Stimulated activated CD4-positive, alpha-beta T cell treated with anti-CD3 and anti-CD28 coated beads, Interleukin-1b, Interleukin-23, amount 100 ng/mL, for 1 hour (primary cell): Measurements from ENCODE around the gene ADAM17.
"Not testable (repeated sequence)": the region's sequence is repeated elsewhere in the genome, so short reads cannot be mapped to it uniquely, and the experiment has no call there.

ENCODE experiments used
- DNase-seq, 2 donors: peaks; one replicate each; pipeline ENCODE4 v3.0.0-alpha.2; 2020; ENCODE audit warnings: low read depth in 2 of 2

ADAM17 gene

DNA sequence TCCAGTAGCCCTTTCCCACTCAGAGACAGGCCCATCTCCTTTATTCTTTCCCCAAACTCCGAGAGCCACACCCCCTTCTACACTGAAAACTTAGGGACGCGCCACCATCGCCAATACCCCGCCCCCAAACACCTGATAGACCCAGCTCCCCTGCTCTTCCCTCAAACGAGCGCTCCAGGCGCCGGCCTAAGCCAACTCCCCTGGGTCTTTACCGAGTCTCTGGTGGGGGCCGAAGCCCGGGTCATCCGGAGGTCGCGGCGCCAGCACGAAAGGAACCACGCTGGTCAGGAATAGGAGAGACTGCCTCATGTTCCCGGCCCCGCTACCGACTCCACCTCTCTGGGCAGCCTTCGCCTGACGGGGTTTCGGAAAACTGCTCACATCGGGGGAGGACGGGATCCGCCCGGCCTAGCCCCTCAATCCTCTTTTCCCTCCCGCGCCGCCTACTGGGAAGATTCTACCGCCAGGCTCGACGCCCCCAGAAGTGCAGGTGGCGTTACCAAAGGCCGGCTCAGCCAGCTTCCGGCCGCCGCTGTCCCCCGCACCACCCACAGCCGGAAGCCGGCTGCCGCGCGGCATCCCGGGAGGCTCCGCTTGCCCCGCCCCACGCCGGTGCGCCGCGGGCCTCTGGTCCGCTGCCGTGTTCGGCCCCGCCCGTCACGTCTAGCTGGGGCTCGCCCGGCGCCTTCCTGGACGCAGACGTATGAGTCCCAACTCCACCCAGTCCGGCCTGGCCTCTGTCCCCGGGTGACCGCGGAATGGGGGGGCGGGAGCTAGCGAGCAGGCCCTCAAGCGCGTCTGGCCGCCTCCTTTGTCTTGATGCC is at the start of gene ADAM17:
ADAM17 (minus strand) TSS at position 534 of the 824 bp plus-strand sequence; CDS start at position 309, 225 bp downstream.
- DNase-seq: peak; percentile 52 to 64

DNA sequence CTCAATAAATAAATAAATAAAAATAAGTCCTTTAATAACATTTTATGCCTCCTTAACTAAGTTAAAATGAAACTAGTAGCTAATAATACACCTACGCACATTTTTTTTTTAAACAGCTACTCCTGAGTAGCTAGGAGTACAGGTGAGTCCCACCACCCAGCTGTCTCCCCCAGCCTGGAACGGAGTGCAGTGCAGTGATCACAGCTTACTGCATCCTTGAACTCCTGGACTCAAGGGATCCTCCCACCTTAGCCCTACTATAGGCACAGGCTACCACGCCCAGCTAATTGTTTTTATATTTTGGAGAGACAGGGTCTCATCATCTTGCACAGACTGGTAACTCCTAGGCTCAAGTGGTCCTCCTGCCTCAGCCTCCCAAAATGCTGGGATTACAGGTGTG is 46.8 kb upstream of the ADAM17 start:
- DNase-seq: no peak

DNA sequence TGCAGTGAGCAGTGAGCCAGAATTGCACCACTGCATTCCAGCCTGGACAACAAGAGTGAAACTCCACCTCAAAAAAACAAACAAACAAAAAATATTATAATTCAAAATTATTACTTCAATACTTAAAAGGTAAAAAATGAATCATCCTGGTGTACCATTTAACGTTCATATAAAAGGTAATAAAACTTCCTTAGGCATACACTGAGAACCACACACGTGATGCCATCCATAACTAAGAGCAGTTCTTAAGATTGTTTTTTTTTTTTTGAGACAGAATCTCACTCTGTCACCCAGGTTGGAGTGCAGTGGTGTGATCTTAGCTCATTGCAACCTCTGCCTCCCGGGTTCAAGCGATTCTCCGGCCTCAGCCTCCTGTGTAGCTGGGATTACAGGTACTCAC is 45.8 kb upstream of the ADAM17 start:
- DNase-seq: no peak

DNA sequence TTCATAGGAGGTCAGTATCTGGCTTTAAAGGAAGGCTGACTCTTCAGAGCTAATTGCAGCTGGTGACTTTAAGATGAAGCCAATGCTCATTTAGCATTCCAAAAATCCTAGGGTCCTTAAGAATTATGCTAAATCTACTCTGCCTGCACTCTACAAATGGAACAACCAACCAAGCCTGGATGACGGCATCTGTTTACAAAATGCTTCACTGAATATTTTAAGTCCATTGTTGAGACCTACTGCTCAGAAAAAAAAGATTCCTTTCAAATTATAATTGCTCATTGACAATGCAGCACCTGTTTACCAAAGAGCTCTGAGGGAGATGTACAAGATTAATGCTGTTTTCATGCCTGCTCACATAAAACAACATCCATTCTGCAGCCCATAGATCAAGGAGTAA is 43.8 kb upstream of the ADAM17 start:
- no peak for DNase-seq

DNA sequence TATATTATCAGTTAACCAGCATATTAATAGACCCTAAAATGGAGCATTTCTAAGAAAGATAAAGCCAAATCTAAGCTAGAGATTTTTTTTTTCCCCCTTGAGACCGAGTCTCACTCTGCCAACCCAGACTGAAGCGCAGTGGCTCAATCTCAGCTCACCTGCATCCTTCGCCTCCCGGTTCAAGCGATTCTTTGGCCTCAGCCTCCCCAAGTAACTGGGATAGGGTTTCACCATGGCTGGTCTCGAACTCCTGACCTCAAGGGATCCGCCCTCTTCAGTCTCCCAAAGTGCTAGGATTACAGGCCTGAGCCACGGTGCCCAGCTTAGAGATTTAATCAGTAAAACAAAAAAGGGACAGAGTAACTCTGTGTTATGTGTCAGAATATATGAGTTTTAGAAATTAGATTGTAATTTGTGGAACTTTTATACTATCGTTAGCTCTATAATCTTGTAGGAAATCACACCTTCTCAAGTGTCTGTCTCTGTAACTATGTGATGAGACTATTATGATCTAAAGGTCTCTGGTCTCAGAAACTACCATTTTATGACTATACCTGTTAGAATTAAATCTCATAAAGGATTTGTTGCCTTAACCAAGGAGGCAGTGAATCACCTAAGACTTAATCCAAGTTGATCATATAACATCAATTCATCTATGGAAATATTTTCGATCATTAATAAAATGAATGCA is 41.1 kb upstream of the ADAM17 start:
- no peak for DNase-seq

DNA sequence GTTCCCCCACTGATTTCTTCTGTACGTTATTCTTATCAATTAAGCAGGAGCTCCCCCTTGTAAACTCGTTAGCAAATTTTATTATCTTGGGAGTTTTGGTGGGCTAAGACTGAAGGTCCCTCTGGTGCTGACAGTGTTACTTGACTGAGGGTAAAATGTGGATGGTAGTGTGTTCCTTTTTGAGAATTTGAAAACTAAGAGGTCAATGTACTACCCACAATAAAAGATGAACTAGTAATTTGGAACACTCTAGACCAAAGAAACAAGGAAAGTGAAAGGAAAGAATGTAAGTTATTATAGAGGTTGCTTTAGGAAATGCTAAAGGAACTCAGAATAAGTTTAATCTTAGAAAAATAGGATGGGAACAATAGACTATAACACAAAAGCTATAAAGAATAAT is 40.1 kb upstream of the ADAM17 start:
- DNase-seq: no peak

DNA sequence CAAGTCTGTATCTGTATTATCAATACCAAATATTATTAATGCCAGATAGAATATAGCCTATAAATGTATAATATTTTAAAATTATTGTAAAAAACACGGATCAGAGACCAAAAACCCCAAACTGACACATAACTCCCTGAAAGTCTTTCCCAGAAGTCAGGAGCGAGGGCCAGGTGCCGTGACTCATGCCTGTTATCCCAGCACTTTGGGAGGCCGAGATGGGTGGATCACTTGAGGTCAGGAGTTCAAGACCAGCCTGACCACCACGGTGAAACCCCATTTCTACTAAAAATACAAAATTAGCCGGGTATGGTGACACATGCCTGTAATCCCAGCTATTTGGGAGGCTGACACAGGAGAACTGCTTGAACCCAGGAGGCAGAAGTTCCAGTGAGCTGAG is 39.6 kb upstream of the ADAM17 start:
- not testable (repeated sequence) for DNase-seq

DNA sequence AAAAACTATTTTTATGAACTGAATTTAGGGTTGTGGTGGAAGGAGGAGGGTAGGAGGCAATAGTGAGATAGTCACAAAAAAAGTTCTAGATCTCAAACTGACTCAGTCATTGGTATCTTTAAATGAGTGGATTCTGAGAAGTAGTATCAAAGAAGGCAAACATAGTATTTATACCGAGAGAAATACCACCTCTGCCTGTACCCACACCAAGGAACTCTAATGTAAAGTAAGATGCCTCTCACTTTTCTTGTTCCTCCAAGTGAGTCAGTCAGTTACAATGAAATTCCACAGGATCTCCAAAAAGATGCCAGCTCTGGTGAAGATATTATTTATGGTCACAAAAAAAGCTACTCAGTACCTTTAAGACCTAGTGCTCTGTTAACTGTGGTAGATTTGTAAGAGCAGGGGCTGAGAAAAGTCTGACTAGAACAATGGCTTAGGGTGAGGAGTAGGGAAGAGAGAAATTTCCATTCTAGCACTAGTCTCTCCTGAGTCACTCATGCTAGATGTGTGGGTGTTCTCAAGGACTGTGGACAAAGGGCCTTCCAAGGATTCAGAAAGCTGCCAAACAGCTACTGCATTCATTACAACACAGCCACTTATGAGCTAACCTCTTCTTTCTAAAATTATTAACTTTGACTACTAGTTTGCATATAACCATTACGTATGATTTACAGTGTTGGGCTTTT is 38.9 kb upstream of the ADAM17 start:
- DNase-seq: no peak

DNA sequence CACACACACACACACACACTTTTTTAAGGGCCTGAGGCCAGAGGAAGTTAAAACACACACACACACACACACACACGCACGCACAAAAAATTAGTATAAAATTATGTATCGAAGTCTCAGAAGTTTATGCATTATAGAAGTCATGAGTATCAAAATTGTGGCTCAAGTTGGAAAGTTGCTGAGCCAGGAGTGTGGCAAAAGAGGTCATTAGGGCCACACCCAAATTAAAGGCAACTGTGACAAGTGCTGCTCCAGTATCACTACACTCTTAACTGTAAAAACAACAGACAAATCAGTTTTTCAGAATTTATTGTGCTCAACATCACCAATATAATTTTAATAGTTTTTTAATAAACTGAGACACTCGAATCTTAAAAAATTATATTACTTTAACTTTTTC is 38.3 kb upstream of the ADAM17 start:
- DNase-seq: no peak

DNA sequence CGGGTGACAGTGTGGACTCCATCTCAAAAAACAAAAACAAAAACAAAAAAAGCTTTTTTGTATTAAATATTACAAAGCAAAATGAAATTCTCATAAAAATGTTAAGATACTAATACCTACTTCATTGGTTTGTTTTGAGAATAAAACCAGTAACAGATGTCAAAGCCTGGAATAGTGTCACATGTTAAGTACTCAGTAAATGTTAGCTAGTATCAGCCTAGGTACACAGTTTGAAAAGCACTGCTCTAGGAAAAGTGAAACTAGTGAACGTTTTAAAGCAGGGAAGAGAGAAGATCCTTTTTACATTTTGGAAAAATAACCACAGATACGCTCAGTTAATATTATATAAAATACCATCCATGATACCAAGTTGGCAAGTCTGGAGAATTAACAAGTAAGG is 37.1 kb upstream of the ADAM17 start:
- DNase-seq: no peak

DNA sequence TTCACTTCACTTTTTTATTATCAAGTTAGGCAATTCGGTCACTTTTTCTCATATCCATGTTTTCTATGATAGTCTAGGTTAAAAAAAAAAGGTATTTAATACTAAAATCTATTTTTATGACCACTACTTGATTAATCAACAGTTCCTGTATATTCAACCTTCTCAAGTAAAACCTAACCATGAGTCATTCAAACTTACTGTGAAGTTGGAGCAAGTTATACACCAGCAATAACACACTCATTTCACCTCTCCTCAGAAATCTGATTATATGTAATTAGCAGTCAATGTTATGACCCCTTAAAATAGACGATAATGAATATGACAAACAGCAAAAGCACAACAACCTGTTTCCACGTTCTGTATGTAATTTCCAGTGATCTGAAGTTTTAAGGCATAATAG is 35.0 kb upstream of the ADAM17 start:
- no peak for DNase-seq

DNA sequence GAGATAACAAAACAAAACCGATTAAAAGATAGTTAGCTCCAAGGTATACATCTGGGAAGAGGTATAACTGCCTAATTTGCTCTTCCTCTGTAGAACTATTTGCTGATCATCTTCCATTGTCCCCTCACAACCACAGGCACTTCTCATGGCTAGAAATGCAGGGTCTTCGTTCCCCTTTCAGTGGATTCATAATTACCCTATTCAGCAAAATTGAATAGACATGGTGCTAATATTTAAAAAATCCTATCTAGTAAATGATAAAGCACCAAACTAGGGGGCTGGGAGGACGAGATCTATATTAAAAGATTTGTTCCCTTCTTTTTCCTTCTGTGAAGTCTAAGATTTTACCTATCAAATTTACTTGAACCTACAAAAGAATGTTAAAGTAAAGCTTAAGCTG is 30.8 kb upstream of the ADAM17 start:
- DNase-seq: no peak

DNA sequence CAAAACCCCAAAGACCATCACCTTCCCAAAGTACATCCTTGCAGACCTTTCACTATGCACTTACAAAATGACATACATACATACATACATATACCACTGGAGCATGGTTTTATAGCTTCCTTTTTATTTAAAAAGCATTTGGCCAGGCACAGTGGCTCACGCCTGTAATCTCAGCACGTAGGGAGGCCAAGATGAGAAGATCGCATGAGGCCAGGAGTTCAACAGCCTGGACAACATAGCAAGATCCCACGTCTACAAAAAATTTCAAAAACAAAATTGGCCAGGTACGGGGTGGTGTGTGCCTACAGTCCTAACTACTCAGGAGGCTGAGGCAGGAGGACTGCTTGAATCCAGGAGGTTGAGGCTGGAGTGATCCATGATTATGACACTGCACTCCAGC is 29.9 kb upstream of the ADAM17 start:
- DNase-seq: no peak

DNA sequence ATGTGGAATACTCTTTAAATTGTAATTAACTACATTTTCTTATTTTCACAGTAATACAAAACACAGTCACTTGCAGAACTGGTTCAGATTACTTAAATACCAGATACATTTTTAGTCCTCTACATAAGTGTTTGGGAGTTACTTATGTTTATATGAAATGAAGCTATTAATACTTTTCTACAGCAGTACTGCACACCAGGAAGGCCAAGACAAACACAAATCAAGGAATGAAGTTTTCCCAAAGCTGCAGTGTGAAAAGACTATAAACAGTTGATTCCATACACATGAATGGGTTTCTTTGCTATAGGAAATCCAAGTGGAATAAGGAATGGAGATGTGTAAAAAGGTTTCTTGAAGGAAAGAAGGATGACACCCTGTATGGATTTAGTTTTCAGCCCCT is 29.3 kb upstream of the ADAM17 start:
- DNase-seq: not testable (repeated sequence)

DNA sequence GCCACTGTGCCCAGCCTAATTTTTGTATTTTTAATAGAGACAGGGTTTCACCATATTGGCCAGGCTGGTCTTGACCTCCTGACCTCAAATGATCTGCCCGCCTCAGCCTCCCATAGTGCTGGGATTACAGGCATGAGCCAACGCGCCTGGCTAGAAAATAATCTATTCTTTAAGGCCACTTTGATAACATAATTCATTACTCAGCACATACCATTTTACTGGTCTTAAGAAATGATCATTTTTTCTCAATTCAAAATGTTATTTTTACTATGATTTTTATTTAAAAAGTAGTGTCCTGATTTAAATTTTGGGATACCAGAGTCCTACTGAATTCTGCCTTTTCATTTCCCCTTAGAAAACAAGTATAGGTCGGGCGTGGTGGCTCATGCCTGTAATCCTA is 27.0 kb upstream of the ADAM17 start:
- DNase-seq: no peak

DNA sequence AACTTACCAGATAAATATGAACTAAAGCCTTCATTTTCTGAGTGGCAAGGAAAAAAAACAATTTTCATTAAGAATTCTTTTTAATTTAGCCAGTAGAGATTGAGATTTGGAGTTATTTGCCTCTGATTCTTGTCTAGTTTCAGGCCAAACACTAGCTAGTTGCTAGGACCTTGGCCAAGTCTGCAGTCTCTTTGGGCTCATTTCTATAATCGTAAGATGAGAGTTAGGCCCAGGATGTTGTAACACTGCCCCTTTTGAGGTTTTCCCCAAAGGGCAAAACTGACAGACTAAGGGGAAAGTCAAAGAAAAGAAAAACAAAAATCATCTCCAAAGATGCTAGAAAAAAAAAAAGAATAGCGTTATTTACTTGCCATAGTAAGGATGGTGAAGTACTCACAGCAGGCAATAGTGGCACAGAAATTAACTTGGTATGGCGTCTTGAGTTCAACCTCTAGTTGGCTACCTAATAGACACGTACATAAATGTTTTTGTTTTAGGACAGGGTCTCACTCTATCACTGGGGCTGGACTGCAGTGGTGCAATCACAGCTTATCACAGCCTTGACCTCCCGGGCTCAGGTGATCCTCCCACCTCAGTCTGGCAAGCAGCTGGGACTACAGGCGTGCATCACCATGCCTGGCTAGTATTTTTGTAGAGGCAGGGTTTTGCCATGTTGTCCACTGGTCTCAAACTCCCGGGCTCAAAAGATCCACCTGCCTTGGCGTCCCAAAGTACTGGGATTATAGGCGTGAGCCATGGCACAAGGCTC is 23.0 kb upstream of the ADAM17 start:
- no peak for DNase-seq

DNA sequence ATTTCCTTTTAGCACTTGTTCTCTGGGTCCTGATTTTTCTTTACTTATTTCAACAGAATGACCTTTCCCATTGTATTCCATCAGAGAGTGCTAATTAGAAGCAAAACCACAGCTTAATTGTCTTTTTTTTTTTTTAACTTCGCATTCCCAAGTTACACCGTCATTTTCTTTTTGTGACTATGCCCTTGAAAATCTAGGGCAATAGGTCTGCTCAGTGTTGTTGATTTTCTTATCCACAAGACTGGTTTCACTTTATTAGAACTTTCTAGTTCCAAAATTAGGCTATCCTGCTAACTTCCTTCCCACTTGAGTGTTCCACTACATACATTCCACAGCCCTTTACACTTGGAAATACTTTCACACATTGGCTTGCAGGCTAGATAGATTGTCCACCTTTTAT is 18.7 kb upstream of the ADAM17 start:
- no peak for DNase-seq

DNA sequence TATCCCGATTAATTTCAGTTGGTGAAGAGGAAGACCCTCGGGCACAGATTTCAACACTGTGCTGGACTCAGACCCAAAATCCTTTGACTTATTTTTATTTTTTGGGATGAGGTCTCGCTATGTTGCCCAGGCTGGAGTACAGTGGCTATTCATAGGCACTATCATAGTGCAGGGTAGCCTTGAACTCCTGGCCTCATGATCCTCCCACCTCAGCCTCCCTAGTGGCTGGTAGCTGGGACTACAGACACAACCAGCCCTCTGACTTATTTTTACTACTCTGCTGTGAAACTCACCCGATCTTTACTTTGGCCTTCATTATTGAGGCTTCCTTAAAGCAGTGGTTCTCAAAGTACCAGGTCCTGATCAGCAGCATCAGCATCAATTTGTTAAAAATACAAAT is 18.2 kb upstream of the ADAM17 start:
- DNase-seq: no peak

DNA sequence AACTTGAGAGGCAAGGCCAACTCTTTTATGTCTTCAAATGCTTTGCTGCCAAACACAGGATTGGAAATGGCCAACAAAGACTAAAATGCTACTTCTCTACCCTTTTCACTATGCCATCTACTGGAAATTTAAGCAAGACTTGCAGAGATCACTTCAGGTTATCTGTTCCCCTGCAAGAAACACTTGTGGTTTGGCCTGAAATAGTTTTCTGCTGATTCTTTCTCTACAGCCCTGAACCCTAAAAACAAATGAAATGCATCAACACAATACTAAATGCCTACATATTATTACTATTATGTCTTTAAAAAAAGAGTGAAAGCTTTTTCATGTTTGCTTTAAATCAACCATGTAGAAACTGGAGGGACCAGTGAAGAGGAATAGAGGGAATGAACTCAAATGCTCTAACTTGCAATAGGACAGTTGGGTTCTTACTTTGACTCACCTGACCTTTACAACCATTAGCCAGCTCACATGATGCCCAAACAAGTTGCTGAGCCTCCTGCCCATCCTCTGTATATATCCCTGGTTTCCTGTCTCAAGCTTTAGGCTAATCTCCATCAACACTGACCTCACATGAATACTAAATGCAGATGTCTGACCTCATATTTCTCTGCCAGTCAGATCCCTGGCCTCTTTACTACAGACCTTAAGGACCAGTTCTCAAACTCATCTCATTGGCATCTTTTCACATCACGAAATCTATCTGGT is 17.5 kb upstream of the ADAM17 start:
- no peak for DNase-seq

DNA sequence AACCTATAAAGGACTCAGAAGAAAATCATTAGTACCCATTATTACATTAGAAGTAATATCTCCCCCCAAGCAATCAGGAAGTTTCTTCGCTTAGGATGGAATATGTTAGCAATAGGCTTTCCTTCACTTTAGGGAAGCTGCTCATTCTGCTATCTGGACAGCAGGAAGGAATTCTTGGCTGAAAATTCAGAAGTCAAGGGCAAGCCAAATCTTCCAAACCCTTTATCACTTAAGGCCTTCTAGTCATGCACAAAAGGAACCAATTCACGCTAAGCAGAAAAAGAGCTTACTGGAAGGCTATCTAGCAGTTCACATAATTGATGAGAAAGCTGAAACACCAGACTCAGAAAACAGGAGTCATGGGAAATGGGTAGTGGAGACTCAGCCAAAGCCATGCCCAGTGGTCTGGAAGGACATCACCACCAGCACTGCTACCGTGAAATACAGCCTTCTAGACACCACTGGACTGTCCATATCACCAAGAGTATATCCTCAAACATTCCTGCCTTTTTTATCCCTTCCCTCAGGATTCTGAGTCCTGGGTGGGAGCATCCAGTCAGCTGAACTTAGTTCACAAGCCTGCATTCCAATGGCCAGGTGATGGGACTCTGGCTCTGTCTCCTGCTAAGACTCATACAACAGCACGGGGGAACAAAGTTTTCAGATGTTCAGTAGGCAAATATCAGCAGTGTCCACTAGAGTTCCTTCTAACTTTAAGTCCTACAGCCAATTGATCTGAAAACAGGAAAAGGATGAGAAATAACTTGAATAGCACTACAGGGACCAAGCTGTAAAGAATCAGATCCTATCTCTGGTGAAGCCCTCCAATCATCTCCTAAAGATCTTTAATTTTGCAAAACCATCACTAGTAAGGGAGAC is 14.8 kb upstream of the ADAM17 start:
- no peak for DNase-seq
